Measurements from ENCODE around the gene REST. TPM values are rescaled to one million over a fixed set of nuclear protein-coding genes. Genes with fewer than 3 reads are reported as not detected.
"Not testable (repeated sequence)": the region's sequence is repeated elsewhere in the genome, so short reads cannot be mapped to it uniquely, and the experiment has no call there.

The REST gene
- total RNA-seq, 4 donors from 2014 or later: 24.0 to 37.6 (median 30.1) TPM

- DNase-seq (ENCODE audit: extremely low spot score): no peak
- Histone ChIP-seq H3K4me3 (no peak overlapping the region), H3K4me1 (peaks cover 0 to 5% (median 0%) of the 10 kb centered on the region in 4 donors), H3K36me3 (no peaks in the 10 kb centered on the region), H3K27me3 (no peaks in the 10 kb centered on the region), H3K27ac (replicated peaks in 1 of 4) (no peak overlapping the region), H3K9me3 (no peaks in the 10 kb centered on the region)
- no peak for TF ChIP-seq POLR2A (IDR thresholded peaks at IDR 0.05; ENCODE audit: low read depth)
- intact Hi-C loops (cut with DNase I): no loop called here
- 70% methylated on average over 6 of the region's 6 CpGs for WGBS
Measured at GRCh38 chr4:56874923-56875322, 32.8 kb upstream of the REST start.

DNA sequence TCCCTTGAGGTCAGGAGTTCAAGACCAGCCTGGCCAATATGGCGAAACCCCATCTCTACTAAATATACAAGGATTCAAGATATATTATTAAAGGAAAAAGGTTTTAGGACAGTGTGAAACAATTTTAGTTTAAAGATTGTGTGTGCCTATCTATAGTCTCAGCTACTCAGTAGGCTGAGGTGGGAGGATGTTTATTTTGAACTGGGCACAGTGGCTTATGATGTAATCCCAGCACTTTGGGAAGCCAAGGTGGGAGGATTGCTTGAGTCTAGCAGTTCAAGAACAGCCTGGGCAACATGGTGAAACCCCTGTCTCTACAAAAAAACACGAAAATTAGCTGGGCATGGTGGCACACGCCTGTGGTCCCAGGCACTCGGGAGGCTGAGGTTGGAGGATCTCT lies 31.4 kb upstream of the REST start:
- H3K9me3 ChIP-seq: no peaks in the 10 kb centered on the region
- intact Hi-C loops (cut with DNase I): no loop called here

DNA sequence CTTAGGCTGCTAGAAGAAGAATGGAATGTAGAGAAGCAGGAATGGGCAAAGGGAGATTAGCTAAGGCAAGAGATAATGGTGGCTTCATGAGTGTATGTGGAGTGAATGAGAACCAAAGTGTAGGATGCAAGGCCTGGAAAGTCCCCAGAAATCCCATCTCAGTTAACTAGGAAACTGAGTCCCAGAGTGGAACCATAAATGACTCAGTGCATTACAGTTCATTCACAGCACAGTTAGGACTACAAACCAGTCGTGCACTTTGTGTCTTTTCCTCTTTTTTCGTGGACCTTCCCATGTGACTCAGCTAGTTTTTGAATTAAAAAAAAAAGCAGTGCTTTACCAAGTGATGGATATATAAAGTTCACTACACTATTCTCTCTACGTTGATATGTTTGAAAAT lies 27.7 kb upstream of the REST start:
- WGBS: 75% methylated on average over 3 of the region's 3 CpGs
- no peaks in the 10 kb centered on the region for H3K9me3 ChIP-seq
- no peak for DNase-seq (ENCODE audit: extremely low spot score)
- H3K27ac ChIP-seq (replicated peaks in 1 of 4): no peak overlapping the region
- intact Hi-C loops (cut with DNase I): no loop called here
- TF ChIP-seq, protein P1, sequence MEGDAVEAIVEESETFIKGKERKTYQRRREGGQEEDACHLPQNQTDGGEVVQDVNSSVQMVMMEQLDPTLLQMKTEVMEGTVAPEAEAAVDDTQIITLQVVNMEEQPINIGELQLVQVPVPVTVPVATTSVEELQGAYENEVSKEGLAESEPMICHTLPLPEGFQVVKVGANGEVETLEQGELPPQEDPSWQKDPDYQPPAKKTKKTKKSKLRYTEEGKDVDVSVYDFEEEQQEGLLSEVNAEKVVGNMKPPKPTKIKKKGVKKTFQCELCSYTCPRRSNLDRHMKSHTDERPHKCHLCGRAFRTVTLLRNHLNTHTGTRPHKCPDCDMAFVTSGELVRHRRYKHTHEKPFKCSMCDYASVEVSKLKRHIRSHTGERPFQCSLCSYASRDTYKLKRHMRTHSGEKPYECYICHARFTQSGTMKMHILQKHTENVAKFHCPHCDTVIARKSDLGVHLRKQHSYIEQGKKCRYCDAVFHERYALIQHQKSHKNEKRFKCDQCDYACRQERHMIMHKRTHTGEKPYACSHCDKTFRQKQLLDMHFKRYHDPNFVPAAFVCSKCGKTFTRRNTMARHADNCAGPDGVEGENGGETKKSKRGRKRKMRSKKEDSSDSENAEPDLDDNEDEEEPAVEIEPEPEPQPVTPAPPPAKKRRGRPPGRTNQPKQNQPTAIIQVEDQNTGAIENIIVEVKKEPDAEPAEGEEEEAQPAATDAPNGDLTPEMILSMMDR (IDR thresholded peaks at IDR 0.05): no peak
- TF ChIP-seq EP300 (IDR thresholded peaks at IDR 0.05): no peak
- no peak for TF ChIP-seq POLR2A (IDR thresholded peaks at IDR 0.05; ENCODE audit: low read depth)
- no peak for TF ChIP-seq POLR2AphosphoS5 (IDR thresholded peaks at IDR 0.05)
- no peaks in the 10 kb centered on the region for H3K27me3 ChIP-seq
- no peak overlapping the region for H3K4me3 ChIP-seq
- no peaks in the 10 kb centered on the region for H3K4me1 ChIP-seq
- H3K36me3 ChIP-seq: no peaks in the 10 kb centered on the region

More for the DNA sequence above, 31.4 kb upstream of the REST start:
- no peak for DNase-seq (ENCODE audit: extremely low spot score)
- no peak overlapping the region for H3K27ac ChIP-seq (replicated peaks in 1 of 4)
- no peak for TF ChIP-seq EP300 (IDR thresholded peaks at IDR 0.05)
- TF ChIP-seq POLR2A (IDR thresholded peaks at IDR 0.05; ENCODE audit: low read depth): no peak
- no peak for TF ChIP-seq POLR2AphosphoS5 (IDR thresholded peaks at IDR 0.05)
- TF ChIP-seq, protein P1 (IDR thresholded peaks at IDR 0.05): no peak
- no peaks in the 10 kb centered on the region for H3K27me3 ChIP-seq
- H3K4me1 ChIP-seq: peaks cover 0 to 5% (median 0%) of the 10 kb centered on the region in 4 donors
- no peaks in the 10 kb centered on the region for H3K36me3 ChIP-seq
- 96% methylated on average over 4 of the region's 4 CpGs for WGBS
- no peak overlapping the region for H3K4me3 ChIP-seq

- Histone ChIP-seq H3K27ac (replicated peaks in 1 of 4) (no peak overlapping the region), H3K4me3 (no peak overlapping the region), H3K27me3 (no peaks in the 10 kb centered on the region), H3K4me1 (no peaks in the 10 kb centered on the region), H3K36me3 (no peaks in the 10 kb centered on the region), H3K9me3 (no peaks in the 10 kb centered on the region)
- TF ChIP-seq, protein P1 (IDR thresholded peaks at IDR 0.05): no peak
- TF ChIP-seq EP300 (IDR thresholded peaks at IDR 0.05) (no peak), POLR2A (IDR thresholded peaks at IDR 0.05; ENCODE audit: low read depth) (no peak), POLR2AphosphoS5 (IDR thresholded peaks at IDR 0.05) (no peak)
- 83% methylated on average over 5 of the region's 5 CpGs for WGBS
- intact Hi-C loops (cut with DNase I): no loop called here
- DNase-seq (ENCODE audit: extremely low spot score): no peak
Measured at GRCh38 chr4:56880572-56880971, 27.1 kb upstream of the REST start.

- intact Hi-C loops (cut with DNase I); H3K27me3 ChIP-seq; H3K4me3 ChIP-seq; H3K27ac ChIP-seq (replicated peaks in 1 of 4); DNase-seq (ENCODE audit: extremely low spot score); H3K9me3 ChIP-seq; H3K36me3 ChIP-seq; H3K4me1 ChIP-seq: not testable (repeated sequence)
- WGBS: 37% methylated on average over 2 of the region's 3 CpGs
Measured at GRCh38 chr4:56884511-56884910, 23.2 kb upstream of the REST start.

DNA sequence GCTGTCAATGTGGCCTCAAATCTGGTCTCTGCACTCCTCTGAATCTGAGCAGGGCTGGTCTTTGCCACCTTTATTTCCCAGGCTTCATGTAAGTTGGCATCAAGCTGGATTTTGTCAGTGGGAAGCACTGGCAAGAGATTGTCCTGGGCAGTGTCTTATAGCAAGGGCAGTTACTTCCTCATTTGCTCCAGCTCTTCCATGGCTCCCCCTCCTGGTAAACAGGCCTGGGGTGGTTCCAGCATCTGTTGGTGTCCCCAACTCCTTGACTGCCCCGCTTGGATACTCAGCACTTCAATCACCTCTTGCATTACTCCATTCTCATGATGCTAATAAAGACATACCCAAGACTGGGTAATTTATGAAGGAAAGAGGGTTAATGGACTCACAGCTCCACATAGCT lies 15.0 kb upstream of the REST start:
- TF ChIP-seq, protein P1 (IDR thresholded peaks at IDR 0.05): no peak
- no peak for TF ChIP-seq POLR2AphosphoS5 (IDR thresholded peaks at IDR 0.05)
- TF ChIP-seq EP300 (IDR thresholded peaks at IDR 0.05): no peak
- no peak for TF ChIP-seq POLR2A (IDR thresholded peaks at IDR 0.05; ENCODE audit: low read depth)
- Histone ChIP-seq H3K27ac (replicated peaks in 1 of 4) (no peak overlapping the region), H3K4me1 (no peaks in the 10 kb centered on the region), H3K27me3 (no peaks in the 10 kb centered on the region), H3K9me3 (no peaks in the 10 kb centered on the region), H3K4me3 (no peak overlapping the region), H3K36me3 (no peaks in the 10 kb centered on the region)
- intact Hi-C loops (cut with DNase I): no loop called here
- WGBS: 89% methylated on average over 1 of the region's 1 CpG
- DNase-seq (ENCODE audit: extremely low spot score): no peak

DNA sequence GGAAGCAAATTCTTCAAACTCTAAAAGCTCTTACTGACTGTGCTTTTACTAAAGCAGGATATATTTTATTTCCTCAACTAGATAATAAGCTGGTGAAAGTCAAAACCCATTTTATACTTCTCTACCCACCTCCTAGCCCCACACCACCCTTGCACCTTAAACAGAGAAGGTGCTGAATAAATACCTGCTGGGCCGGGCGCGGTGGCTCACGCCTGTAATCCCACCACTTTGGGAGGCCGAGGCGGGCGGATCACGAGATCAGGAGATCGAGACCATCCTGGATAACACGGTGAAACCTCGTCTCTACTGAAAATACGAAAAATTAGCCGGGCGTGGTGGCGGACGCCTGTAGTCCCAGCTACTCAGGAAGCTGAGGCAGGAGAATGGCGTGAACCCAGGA lies 9.9 kb upstream of the REST start:
- H3K4me1 ChIP-seq; H3K4me3 ChIP-seq; DNase-seq (ENCODE audit: extremely low spot score); H3K27me3 ChIP-seq; intact Hi-C loops (cut with DNase I); H3K9me3 ChIP-seq; H3K27ac ChIP-seq (replicated peaks in 1 of 4); H3K36me3 ChIP-seq: not testable (repeated sequence)
- WGBS: 91% methylated on average over 17 of the region's 17 CpGs

DNA sequence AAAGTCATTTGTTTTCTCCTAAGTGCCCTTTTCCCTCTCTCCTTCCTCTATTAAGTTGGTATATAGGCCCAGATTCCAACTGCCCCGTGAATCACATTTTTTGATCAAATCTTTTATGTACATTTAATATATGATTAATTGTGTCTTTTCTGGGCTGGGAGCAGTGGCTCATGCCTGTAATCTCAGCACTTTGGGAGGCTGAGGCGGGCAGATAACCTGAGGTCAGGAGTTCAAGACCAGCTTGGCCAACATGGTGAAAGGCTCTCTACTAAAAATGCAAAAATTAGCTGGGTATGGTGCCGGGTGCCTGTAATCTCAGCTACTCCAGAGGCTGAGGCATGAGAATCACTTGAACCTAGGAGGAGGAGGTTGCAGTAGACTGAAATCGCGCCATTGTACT lies 7.5 kb upstream of the REST start:
- DNase-seq (ENCODE audit: extremely low spot score); H3K9me3 ChIP-seq; intact Hi-C loops (cut with DNase I); H3K27ac ChIP-seq (replicated peaks in 1 of 4); H3K4me3 ChIP-seq; H3K27me3 ChIP-seq; H3K36me3 ChIP-seq; H3K4me1 ChIP-seq: not testable (repeated sequence)
- 94% methylated on average over 5 of the region's 5 CpGs for WGBS
